HepG2 (cell line): ENCODE measurements around the gene MAP3K2. TPM values are rescaled to one million over a fixed set of nuclear protein-coding genes. Genes with fewer than 3 reads are reported as not detected.

Experiments
- ATAC-seq: fragments of 200-7000 bp; cut with Tn5 transposase; 3 replicates; pipeline ENCODE4 v1.9.1; 2020; ENCODE audit warnings: mild to moderate bottlenecking, moderate library complexity
- BruUV-seq: library from RNA; stranded (reverse); fragments of 400-500 nt; replicated peaks from 2 replicates; lab custom pipeline; 2021; lab: Mats Ljungman, UMichigan
- CTCF ChIA-PET: fragments of 300-600 bp; formaldehyde crosslinking; extraction: SDS; loops from one replicate; lab custom pipeline; 2021; ENCODE audit warnings: low total read pairs, inconsistent platforms, low intra/inter-chr PET ratio; lab: Yijun Ruan, JAX
- POLR2A ChIA-PET: fragments of 350-600 bp; sonication (Branson Sonifier 250); formaldehyde crosslinking; loops from one replicate; lab custom pipeline; 2020; ENCODE audit warnings: antibody characterized with exemption, inconsistent platforms; lab: Yijun Ruan, JAX
- DNase-seq: peaks from one replicate; pipeline ENCODE4 v3.0.0-alpha.2; 2015; ENCODE audit warnings: low spot score
- FAIRE-seq: peaks from 3 replicates; lab custom pipeline; 2011; peaks lifted over from hg19 to GRCh38; lab: Jason Lieb, UNC
- H2AFZ ChIP-seq: one replicate; pipeline ENCODE4 v1.6.1; 2011; ENCODE audit warnings: low read length, inconsistent platforms
- H3K27ac ChIP-seq: fragments of 300-600 bp; 3 replicates; pipeline ENCODE4 v1.8.0; 2011; ENCODE audit warnings: mixed run types, mild to moderate bottlenecking, mixed read lengths, low read length, inconsistent platforms; ENCODE audit not compliant: insufficient read depth; ENCODE audit errors: extremely low read length
- H3K27me3 ChIP-seq, 2 experiments: fragments of 200-600 bp in 1 of 2; 2 replicates in 1 of 2; 3 replicates in 1 of 2; pipeline versions ENCODE4 v1.6.0 to v1.8.0; 2011; ENCODE audit warnings: low read length in 2 of 2, mild to moderate bottlenecking in 2 of 2, moderate library complexity in 2 of 2, inconsistent platforms in 1 of 2; ENCODE audit not compliant: insufficient read depth in 2 of 2, control insufficient read depth in 1 of 2
- H3K36me3 ChIP-seq, 2 experiments: fragments of 200-600 bp in 1 of 2; replicated peaks in 1 of 2; 2 replicates in 1 of 2; 3 replicates in 1 of 2; pipeline versions ENCODE4 v1.5.1 to v1.8.0; 2011; ENCODE audit warnings: low read length in 2 of 2, inconsistent platforms in 1 of 2; ENCODE audit not compliant: insufficient read depth in 2 of 2, control insufficient read depth in 1 of 2
- H3K4me1 ChIP-seq: 2 replicates; pipeline ENCODE4 v1.5.1; 2012; ENCODE audit warnings: low read length, inconsistent platforms; ENCODE audit not compliant: insufficient read depth
- H3K4me2 ChIP-seq: 2 replicates; pipeline ENCODE4 v1.6.0; 2011; ENCODE audit warnings: low read depth, low read length, inconsistent platforms
- H3K4me3 ChIP-seq, 3 experiments: fragments of 200-600 bp in 1 of 3; sonication (generic), shearing (Covaris generic) in 1 of 3; replicated peaks in 1 of 3; 2 replicates each; pipeline ENCODE4 v1.5.1; 2011 to 2016; ENCODE audit warnings: low read length in 3 of 3, inconsistent platforms in 2 of 3, low read depth in 2 of 3, mild to moderate bottlenecking in 2 of 3, control low read depth in 1 of 3, mixed read lengths in 1 of 3; ENCODE audit not compliant: insufficient read depth in 1 of 3
- H3K79me2 ChIP-seq: one replicate; pipeline ENCODE4 v1.6.1; 2011; ENCODE audit warnings: low read length, inconsistent platforms; ENCODE audit not compliant: insufficient read depth
- H3K9ac ChIP-seq: 2 replicates; pipeline ENCODE4 v1.6.0; 2011; ENCODE audit warnings: mild to moderate bottlenecking, low read depth, low read length, inconsistent platforms; ENCODE audit not compliant: insufficient read depth
- H3K9me3 ChIP-seq: 2 replicates; pipeline ENCODE4 v1.5.1; 2012; ENCODE audit warnings: mild to moderate bottlenecking, low read length
- H4K20me1 ChIP-seq: 2 replicates; pipeline ENCODE4 v1.6.0; 2011; ENCODE audit warnings: inconsistent platforms, mild to moderate bottlenecking, low read length, moderate library complexity; ENCODE audit not compliant: insufficient read depth
- AGO2 ChIP-seq: fragments of 200-400 bp; formaldehyde crosslinking; optimal IDR thresholded peaks from 2 replicates; pipeline ENCODE3; 2017; ENCODE audit warnings: mild to moderate bottlenecking, low read depth, low read length, moderate library complexity
- ATF7-NPFF ChIP-seq: sonication (generic); formaldehyde crosslinking; IDR thresholded peaks from 2 replicates; pipeline ENCODE4 v1.8.1; 2023; ENCODE audit warnings: mild to moderate bottlenecking, low read depth, missing genetic modification reagents, moderate library complexity
- FOXC1 ChIP-seq: sonication (generic); formaldehyde crosslinking; IDR thresholded peaks from 2 replicates; pipeline ENCODE4 v1.8.0; 2022; ENCODE audit warnings: mild to moderate bottlenecking, missing genetic modification reagents, borderline replicate concordance
- RBFOX2 ChIP-seq: fragments of 200-400 bp; formaldehyde crosslinking; IDR thresholded peaks from 2 replicates; pipeline ENCODE4 v1.6.1; 2017; ENCODE audit warnings: low read depth, mild to moderate bottlenecking, low read length
- ZBTB38 ChIP-seq: sonication (generic); formaldehyde crosslinking; IDR thresholded peaks from 2 replicates; pipeline ENCODE4 v1.5.1; 2020; ENCODE audit warnings: mild to moderate bottlenecking, missing genetic modification reagents
- ZNF768 ChIP-seq: sonication (generic); formaldehyde crosslinking; IDR thresholded peaks from 2 replicates; pipeline ENCODE4 v1.4.0; 2020; ENCODE audit warnings: missing genetic modification reagents
- WGBS: methylation state at CpG from one replicate; pipeline ENCODE4 v1.1.6; 2017; ENCODE audit warnings: low lambda C conversion rate; 5-methylcytosine and 5-hydroxymethylcytosine counted together
- in situ Hi-C: cut with HindIII; loops from 2 replicates; pipeline ENCODE4 v1.10.0; 2017; ENCODE audit warnings: low pct_unique_long_range_greater_than_20kb; ENCODE audit not compliant: extremely low pct_ligation_motif_present
- intact Hi-C: fragments of 100-400 bp; cut with micrococcal nuclease; formaldehyde crosslinking; loops from one replicate; pipeline ENCODE4 v1.10.0; 2022; ENCODE audit not compliant: unreplicated experiment
- polyA plus RNA-seq, 8 experiments: library from polyadenylated mRNA; depleted of rRNA in 3 of 8; stranded (reverse) in 7 of 8; unstranded in 1 of 8; fragments of >200 nt; fragmentation: Illumina TruSeq in 4 of 8; extraction: Trizol in 4 of 8; gene quantifications; 2 replicates each; pipeline versions ENCODE4 v1.2.1 to v1.2.3, GENCODE V29; 2011 to 2016; ENCODE audit warnings: low read depth in 4 of 8, missing spikeins in 1 of 8, mixed read lengths in 1 of 8; ENCODE audit not compliant: insufficient read depth in 1 of 8
- total RNA-seq, 5 experiments: library from RNA; depleted of rRNA; stranded (reverse); fragments of >200 nt; fragmentation: Illumina TruSeq; extraction: Trizol; gene quantifications; 2 replicates each; pipeline ENCODE4 v1.2.3, GENCODE V29; 2016; ENCODE audit warnings: low read depth in 1 of 5
- TF ChIP-seq, protein P1 (sequence below): sonication (generic); formaldehyde crosslinking; IDR thresholded peaks from one replicate; pipeline ENCODE4 v1.5.1; 2020; ENCODE audit warnings: mild to moderate bottlenecking, missing genetic modification reagents; ENCODE audit errors: not compliant biosample characterization

Gene MAP3K2
- total and polyA plus RNA-seq, 2 of the 13 experiments (the other 11 are each of a cell fraction or from before 2014, with no cell fraction given) = 12.2 to 37.2 TPM

DNA sequence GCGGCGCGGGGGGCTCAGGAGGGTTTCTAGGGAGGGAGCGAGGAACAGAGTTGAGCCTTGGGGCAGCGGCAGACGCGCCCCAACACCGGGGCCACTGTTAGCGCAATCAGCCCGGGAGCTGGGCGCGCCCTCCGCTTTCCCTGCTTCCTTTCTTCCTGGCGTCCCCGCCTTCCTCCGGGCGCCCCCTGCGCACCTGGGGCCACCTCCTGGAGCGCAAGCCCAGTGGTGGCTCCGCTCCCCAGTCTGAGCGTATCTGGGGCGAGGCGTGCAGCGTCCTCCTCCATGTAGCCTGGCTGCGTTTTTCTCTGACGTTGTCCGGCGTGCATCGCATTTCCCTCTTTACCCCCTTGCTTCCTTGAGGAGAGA is 35.7 kb upstream of the MAP3K2 start:
- no peak overlapping the region for H2AFZ ChIP-seq
- H3K27me3 ChIP-seq = no peaks in the 10 kb centered on the region
- WGBS = 97% methylated on average over 29 of the region's 29 CpGs
- BruUV-seq = no TSS peak
- H4K20me1 ChIP-seq = no peaks in the 10 kb centered on the region; the same call in 1 of the 2 replicates
- H3K9me3 ChIP-seq = no peaks in the 10 kb centered on the region
- ChIA-PET CTCF (no interaction called here), POLR2A (interaction anchor here (1.4 to 16.2 kb wide), 3 partner anchors 6 to 35 kb away, joined by 5 to 229 read pairs (median 8); partner anchors contain the start of genes MAP3K2 and PROC)
- no peak overlapping the region for H3K4me2 ChIP-seq
- intact Hi-C loops = no loop called here
- H3K27ac ChIP-seq = no peak overlapping the region
- TF ChIP-seq ZNF768 (CRISPR knock-in tag) = 0 out of 2 replicates have a peak, but pooled peaks have one; percentile 26
- TF ChIP-seq FOXC1 (CRISPR knock-in tag) = no peak
- TF ChIP-seq AGO2 = peak; percentile 78
- peak; percentile 35 for TF ChIP-seq RBFOX2
- in situ Hi-C loops = no loop called here
- H3K79me2 ChIP-seq = peaks cover 36% of the 10 kb centered on the region
- DNase-seq (no peak), ATAC-seq (no peak), FAIRE-seq (no peak)
- no peak overlapping the region for H3K9ac ChIP-seq
- peaks cover 29 to 51% of the 10 kb centered on the region in 2 experiments for H3K36me3 ChIP-seq
- H3K4me3 ChIP-seq = no peak overlapping the region
- H3K4me1 ChIP-seq = peaks cover 36% of the 10 kb centered on the region

DNA sequence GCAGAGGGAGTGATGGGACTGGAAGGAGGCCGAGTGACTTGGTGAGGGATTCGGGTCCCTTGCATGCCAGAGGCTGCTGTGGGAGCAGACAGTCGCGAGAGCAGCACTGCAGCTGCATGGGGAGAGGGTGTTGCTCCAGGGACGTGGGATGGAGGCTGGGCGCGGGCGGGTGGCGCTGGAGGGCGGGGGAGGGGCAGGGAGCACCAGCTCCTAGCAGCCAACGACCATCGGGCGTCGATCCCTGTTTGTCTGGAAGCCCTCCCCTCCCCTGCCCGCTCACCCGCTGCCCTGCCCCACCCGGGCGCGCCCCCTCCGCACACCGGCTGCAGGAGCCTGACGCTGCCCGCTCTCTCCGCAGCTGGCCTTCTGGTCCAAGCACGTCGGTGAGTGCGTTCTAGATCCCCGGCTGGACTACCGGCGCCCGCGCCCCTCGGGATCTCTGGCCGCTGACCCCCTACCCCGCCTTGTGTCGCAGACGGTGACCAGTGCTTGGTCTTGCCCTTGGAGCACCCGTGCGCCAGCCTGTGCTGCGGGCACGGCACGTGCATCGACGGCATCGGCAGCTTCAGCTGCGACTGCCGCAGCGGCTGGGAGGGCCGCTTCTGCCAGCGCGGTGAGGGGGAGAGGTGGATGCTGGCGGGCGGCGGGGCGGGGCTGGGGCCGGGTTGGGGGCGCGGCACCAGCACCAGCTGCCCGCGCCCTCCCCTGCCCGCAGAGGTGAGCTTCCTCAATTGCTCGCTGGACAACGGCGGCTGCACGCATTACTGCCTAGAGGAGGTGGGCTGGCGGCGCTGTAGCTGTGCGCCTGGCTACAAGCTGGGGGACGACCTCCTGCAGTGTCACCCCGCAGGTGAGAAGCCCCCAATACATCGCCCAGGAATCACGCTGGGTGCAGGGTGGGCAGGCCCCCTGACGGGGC is 35.0 kb upstream of the MAP3K2 start:
- Histone ChIP-seq H3K4me2 (no peak overlapping the region), H3K4me3 (no peak overlapping the region), H4K20me1 (no peaks in the 10 kb centered on the region; the same call in 1 of the 2 replicates), H3K9me3 (no peaks in the 10 kb centered on the region), H3K27ac (no peak overlapping the region), H3K4me1 (peaks cover 42% of the 10 kb centered on the region), H3K27me3 (no peaks in the 10 kb centered on the region), H2AFZ (no peak overlapping the region), H3K36me3 (peaks cover 25 to 48% of the 10 kb centered on the region in 2 experiments), H3K79me2 (peaks cover 41% of the 10 kb centered on the region), H3K9ac (no peak overlapping the region)
- POLR2A ChIA-PET = interaction anchor here (0.8 to 16.2 kb wide), 3 partner anchors 5 to 129 kb away, joined by 3 to 229 read pairs (median 5); partner anchors contain the start of genes ERCC3 and PROC
- 96% methylated on average over 61 of the region's 73 CpGs for WGBS
- ATAC-seq (no peak), DNase-seq (no peak), FAIRE-seq (no peak)
- no TSS peak for BruUV-seq
- in situ Hi-C loops (no loop called here), intact Hi-C loops (no loop called here)
- CTCF ChIA-PET = no interaction called here
- TF ChIP-seq, protein P1, sequence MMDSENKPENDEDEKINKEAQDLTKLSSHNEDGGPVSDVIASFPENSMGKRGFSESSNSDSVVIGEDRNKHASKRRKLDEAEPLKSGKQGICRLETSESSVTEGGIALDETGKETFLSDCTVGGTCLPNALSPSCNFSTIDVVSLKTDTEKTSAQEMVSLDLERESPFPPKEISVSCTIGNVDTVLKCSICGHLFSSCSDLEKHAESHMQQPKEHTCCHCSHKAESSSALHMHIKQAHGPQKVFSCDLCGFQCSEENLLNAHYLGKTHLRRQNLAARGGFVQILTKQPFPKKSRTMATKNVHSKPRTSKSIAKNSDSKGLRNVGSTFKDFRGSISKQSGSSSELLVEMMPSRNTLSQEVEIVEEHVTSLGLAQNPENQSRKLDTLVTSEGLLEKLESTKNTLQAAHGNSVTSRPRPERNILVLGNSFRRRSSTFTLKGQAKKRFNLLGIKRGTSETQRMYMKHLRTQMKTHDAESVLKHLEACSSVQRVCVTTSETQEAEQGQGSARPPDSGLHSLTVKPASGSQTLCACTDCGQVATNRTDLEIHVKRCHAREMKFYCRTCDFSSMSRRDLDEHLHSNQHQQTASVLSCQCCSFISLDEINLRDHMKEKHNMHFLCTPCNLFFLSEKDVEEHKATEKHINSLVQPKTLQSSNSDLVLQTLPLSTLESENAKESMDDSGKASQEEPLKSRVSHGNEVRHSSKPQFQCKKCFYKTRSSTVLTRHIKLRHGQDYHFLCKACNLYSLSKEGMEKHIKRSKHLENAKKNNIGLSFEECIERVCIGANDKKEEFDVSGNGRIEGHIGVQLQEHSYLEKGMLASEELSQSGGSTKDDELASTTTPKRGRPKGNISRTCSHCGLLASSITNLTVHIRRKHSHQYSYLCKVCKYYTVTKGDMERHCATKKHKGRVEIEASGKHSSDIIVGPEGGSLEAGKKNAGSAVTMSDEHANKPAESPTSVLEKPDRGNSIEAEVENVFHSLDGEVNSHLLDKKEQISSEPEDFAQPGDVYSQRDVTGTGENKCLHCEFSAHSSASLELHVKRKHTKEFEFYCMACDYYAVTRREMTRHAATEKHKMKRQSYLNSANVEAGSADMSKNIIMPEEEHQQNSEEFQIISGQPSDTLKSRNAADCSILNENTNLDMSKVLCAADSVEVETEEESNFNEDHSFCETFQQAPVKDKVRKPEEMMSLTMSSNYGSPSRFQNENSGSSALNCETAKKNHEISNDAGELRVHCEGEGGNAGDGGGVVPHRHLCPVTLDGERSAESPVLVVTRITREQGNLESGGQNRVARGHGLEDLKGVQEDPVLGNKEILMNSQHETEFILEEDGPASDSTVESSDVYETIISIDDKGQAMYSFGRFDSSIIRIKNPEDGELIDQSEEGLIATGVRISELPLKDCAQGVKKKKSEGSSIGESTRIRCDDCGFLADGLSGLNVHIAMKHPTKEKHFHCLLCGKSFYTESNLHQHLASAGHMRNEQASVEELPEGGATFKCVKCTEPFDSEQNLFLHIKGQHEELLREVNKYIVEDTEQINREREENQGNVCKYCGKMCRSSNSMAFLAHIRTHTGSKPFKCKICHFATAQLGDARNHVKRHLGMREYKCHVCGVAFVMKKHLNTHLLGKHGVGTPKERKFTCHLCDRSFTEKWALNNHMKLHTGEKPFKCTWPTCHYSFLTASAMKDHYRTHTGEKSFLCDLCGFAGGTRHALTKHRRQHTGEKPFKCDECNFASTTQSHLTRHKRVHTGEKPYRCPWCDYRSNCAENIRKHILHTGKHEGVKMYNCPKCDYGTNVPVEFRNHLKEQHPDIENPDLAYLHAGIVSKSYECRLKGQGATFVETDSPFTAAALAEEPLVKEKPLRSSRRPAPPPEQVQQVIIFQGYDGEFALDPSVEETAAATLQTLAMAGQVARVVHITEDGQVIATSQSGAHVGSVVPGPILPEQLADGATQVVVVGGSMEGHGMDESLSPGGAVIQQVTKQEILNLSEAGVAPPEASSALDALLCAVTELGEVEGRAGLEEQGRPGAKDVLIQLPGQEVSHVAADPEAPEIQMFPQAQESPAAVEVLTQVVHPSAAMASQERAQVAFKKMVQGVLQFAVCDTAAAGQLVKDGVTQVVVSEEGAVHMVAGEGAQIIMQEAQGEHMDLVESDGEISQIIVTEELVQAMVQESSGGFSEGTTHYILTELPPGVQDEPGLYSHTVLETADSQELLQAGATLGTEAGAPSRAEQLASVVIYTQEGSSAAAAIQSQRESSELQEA = no peak
- TF ChIP-seq ATF7-NPFF (CRISPR knock-in tag) = no peak
- peak; percentile 53; the same call in 1 of the 2 replicates for TF ChIP-seq ZBTB38 (CRISPR knock-in tag)
